Fibroblast of skin of right quadriceps (primary cell): Measurements from ENCODE around the gene GPR153.

Source experiments
- DNase-seq: peaks from one replicate; pipeline ENCODE4 v3.0.0-alpha.2; 2013

GPR153 gene

GRCh38 chr1:6268415-6268814 lies 7.5 kb upstream of the GPR153 start:
- no peak for DNase-seq

- peak; percentile 34 for DNase-seq
Measured at GRCh38 chr1:6267686-6268322, 6.9 kb upstream of the GPR153 start.

GRCh38 chr1:6266641-6267040 lies 5.7 kb upstream of the GPR153 start:
- no peak for DNase-seq

DNA sequence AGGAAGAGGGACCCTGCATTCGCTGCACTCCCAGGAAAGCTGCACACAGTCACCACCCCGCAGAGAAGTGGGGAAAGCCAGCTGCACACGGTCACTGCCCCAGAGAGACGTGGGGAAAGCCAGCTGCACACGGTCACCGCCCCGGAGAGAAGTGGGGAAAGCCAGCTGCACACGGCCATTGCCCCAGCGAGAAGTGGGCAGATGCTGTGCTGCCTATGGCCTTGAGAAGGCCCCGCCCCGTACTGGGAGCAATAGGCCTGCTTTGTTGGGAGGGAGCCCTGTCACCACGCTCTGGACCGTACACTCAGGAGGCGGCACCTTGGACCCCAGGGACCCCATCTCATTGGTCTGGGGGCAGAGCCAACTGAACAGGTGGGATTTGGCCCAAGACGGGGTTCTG lies 4.3 kb upstream of the GPR153 start:
- DNase-seq, result no peak

DNA sequence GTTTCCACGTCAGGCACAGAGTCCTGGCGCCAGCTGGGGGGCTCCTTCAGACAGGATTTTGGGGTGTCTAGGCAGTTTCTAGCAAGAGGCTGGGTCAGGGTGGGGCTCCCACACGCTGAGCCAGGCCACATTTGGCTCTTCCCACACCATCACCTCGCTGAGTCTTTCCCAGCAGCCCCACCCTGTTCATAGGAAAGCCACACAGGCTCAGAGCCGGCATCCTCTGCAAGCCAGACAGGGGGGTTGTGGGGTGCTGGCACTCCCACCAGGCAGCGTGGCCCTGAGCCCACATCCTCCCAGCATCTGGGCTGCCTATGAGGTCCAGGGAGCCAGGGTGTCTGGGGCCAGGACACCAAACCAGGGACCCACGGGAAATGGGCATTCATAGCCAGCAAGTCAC lies 2.8 kb upstream of the GPR153 start:
- no peak for DNase-seq

DNA sequence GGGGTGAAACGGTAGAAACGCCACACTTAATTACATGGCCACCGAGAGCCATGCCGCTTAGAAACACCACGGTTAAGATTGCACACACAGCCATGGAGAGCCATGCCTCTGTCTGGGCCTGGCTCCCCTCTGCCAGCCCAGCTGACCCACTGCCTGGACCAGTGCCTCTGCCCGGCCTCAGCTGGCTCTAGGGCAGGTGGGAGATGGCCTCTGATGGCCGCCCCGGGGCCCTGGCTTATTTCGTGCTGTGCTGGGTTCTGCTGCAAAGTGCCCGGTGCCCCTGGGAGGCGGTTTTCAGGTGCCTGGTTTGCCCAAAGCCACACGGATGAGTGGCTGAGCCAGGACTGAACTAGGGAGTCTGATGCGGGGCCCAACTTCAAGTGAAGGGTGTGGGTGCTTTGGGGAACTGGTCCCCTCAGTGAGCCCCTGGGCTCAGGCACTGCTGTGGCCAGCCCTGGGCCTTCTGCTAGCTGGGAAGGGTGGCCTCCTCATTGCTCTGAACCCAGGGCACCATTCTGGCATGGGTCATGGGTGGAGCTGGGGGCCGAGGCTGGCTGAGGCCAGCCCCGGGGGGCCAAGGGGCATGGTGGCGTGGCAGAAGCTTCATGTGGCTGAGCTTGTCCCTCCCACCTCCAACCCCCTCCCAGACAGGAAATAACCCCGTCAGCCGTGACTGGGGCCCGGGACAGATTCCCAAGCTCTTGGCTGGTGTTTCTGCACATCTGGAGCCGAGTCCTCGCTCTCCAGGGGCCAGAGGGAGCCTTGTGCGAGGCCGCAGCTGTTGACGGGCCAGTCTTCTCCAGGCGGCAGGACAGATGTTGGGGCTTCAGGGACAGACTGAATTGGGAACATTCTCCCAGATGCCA lies 1.9 kb upstream of the GPR153 start:
- DNase-seq, result no peak

DNA sequence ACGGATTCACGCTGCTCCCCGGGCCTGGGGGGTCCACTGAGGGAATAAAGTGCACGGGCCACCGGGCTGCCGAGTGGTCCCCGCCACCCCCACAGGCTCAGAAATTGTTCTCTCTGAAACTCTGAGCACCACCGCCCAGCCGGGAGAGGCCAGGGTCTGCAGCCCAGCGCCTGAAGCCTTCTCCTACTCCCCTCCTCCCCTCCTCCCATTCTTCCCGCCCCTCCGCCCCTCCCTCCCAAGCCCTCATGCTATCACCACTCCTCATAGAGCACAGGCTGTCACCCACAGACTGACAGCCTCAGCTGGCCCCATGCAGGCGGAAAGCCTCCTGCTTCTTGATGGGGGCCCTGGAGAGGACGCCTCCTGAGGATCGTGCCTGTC lies 707 bp upstream of the GPR153 start:
- no peak for DNase-seq

DNA sequence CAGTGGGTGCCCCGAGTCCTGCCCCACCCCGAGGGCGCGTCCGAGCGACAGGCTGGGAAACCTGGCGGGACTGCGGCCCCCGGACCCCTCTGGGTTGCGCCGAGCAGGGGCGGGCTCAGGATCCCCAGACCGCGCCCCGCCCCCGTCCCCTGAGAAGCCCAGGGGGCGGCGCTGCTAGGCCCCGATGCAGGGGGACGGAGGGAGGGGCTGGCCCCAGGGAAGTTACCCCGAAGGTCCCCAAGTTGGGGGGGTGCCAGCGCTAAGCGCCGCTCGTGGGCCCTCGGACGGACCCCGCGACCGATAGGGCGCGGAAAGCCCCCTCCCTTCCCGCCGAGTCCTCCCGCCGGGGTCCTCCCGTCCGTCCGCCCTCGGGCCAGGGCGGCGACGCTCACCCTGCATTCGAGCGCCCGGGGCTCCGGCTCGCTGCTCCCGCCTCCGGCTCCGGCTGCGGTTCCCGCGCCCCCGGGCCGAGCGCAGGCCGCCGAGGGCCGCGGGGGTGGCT lies 414 bp downstream of the GPR153 start:
- no peak for DNase-seq

- peak; percentile 70 for DNase-seq
Measured at GRCh38 chr1:6259491-6260362, 1.2 kb downstream of the GPR153 start.

DNA sequence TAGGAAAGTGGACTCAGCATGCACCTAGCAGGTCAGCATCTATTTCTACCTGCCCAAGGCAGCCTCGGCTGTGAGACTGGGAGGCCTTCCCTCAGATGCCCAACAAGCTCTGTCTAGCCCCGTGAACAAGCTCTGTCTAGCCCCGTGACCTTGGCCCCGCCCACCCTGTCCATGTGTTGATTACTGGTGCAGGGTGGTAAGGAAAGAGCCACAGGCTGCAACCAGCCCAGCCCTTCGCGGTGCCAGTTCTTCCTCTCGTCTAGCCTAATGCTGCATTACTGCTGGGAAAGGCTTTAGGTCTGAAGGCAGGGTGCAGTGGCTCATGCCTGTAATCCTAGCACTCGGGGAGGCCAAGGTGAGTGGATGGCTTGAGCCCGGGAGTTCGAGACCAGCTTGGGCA lies 2.2 kb downstream of the GPR153 start:
- DNase-seq, result no peak

DNA sequence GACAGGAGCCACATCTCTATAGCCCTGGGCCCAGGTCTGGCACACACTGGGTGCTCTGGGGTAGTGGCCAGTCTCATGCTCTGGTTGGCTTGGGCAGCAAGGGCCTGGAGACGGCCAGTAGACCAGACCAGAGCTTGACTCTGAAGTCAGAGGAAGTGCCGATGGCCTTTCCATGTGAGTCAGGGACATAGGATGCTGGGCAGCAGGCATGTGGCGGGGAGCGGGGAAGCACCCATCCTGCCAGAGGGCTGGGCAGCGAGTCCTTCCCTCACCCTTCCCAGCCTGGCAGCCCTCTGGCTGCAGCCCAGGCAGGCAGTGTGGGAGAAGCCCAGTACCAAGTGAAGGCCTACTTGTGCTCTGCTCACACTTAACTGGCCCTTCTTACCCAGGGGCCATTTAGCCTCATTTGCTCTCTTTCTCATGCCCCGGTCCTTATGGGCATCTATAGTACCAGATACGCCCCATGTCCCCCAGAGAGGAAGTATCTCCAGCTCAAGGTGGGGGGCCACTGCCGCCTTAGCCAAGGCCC lies 3.3 kb downstream of the GPR153 start:
- no peak for DNase-seq

DNA sequence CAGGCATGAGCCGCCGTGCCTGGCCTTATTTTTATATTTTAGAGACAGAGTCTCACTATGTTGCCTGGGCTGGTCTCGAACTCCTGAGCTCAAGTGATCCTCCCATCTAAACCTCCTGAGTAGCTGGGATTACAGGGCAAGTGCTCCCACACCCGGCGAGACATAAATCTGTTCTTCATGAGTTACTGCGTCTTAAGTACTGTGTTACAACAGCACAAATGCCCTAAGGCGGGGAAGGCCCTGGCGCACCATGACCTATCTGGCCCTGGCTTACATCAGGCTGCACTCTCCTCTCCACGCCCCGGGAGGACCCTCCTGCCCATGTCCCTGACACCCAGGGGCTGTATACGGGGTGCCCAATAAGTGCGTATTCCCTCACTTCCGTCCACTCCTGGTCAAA lies 4.3 kb downstream of the GPR153 start:
- DNase-seq, result no peak

DNA sequence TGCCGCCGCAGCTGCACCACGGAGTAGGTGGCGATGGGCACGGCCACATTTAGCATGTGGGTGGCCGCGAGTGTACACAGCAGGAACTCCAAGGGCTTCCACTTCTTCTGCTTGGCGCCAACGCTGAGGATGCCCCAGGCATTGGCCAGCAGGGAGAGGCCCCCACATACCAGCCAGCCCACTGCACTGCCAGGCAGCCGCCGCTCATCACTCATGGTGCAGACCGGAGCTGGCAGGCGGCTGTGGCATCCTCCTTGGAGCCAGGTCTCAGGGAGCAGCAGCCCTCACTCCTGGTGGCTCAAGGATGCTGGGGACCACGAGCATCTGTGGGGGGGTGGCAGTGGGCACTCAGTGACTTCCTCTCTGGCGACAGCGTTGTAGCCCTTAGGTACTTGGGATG lies 6.2 kb downstream of the GPR153 start:
- DNase-seq, result no peak

DNA sequence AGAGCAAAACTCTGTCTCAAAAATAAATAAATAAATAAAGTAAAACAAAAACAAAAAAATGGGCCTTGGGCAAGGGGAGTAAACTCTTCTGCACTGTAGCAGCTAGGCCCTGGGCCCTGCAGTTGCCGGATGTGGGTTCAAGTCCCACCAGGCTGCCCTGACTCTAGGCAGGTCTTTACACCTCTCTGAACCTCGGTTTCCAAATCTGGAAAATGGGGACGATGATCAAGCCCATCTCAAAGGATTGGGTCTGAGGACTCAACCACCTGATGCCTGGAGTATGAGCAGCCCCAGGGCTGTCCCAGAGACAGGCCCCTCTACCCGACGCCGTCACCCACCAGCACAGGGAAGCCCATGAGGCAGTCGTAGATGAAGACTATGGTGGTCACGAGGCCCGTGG lies 7.5 kb downstream of the GPR153 start:
- DNase-seq, result no peak

DNA sequence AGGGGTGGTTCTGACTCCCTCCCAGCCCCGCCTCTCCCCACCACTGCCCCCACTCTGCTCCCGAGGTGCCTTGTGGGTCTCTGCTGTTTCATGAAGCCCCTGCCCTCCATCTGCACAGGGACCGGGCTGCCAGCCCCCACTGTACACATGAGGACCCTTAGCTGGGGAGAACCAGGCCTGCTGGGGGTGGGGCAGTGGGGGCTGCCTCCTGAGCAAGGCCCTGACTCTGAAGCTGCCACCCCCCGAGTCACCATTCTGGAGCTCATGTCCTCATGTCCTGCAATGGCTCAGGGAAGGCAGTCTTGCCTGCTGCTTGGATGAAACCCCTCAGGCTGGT lies 8.6 kb downstream of the GPR153 start:
- DNase-seq, result no peak

DNA sequence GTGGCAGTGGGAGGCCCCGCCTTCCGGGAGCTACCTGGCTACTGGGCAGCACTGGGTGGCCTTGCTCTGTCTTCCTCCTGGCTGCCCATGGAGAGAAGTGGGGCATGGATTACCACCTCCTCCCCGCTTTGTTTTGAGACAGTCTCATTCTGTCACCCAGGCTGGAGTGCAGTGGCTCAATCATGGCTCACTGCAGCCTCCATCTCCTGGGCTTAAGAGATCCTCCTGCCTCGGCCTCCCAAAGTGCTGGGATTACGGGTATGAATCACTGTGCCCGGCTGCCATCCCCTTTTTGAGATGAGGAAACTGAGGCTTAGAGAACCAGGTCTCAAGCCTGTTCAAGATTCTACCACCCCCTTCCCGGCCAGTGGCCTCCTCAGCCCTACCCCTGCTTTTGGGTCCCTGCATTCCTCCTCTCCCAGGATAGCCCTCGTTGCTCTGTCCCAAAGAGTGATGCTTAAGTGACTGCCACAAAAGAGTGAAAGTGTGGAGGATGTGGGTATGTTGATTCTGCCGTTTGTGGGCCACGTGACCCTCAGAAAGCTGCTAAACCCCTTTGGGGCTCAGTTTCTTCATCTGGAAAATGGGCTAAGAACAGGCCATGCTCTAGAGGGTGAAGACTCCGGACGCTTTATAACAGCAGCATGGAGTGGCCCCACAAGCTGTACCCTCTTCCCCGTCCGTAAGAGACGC lies 9.1 kb downstream of the GPR153 start:
- DNase-seq, result no peak

DNA sequence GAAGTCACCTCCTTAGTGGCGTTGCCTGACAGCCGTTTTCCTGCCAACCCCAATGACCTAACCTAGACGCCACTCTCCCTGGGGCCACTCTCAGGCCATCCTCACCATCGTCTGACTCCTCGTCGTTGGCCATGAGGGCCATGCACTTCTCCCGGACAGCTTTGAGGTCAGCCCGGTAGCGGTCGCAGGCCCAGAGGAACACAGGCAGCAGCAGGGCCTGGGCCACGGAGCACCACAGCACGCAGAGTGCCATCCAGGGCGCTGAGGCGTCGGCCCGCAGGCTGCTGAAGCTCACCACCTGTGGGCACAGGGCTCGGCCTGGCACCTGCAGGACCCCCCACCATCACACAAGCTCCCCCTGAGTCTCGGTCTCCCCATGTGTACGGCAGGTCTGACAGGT lies 9.7 kb downstream of the GPR153 start:
- no peak for DNase-seq

DNA sequence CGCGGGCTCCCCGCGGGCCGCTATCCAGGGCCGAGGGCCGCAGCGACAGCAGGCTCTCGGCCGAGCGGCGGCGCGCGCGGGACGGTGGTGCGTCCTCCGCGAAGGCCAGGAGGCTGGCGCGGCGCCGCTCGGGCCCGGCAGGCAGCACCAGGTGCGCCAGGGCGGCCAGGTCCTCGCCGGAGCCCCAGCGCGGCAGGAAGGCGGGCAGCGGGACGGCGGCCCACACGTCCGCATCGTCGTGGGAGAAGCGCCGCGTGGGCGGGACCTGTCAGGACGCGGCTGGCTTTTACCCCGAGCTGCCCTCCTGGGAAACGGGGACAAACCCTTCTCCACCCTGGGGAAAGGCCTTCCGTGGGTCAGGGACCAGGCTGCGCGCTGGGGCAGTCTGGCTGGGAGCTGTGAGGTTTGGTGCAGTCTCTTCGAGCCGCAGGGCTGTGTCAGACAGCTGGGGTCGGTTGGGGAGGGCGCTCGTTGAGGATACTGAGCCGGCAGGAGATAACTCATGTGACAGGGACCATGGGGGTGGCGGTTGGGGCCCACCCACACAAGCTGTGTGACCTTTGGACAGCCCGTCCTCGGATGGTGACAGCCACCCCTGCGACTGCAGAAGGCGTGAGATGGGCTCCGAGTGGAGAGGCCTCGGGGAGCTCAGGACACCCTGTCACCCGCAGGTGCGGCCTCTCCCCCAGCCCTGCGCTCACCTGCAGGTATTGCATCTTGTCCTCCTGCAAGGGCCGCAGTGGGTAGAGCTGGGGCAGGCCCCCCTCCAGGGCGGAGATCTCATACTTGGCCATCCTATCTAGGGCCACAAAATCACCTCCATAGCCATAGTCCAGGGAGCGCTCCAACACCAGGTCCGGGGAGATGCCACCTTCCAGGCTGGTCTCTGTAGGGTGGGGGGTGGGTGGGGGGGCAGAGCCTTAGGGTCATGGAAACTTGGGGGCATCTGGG lies 10.9 kb downstream of the GPR153 start:
- DNase-seq, result no peak

DNA sequence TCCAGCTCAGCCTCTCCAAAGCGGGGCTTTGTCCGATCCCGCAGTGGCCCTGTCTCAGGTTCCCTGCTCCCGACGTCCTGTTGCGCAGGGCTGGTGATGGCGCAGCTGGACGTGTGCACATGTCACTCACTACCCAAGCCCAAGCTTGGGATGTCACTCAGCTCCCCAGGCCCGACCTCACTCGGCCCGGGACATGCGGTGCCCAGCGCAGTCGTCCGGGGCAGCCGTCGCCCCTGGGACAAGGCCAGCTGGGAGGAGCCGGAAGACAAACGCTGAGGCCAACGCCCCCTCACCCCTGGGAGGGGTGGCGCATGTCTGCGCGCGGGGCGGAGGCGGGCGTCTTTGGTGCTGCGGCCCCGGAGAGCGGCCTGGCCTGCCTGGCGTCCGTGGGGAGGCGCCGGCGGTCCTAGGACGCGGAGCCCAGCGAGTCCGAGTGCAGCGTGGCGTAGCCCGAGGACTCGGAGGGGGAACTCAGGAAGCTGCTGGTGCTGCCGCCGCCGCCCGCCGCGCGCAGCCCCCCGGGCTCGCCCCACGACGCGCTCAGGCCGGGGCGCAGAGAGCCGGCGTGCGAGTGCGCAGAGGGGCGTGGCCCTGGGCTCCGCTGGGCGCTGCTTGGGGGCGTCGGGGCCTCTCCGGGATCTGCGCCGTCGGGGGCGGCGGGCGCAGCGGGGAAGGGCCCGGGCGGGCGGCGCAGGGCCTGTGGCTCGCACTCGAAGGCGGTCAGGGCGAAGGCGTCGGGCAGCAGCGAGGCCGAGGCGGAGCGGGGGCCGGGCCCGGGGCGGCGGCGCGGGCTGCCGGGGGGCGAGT lies 11.8 kb downstream of the GPR153 start:
- DNase-seq, result no peak

- DNase-seq, result no peak
Measured at GRCh38 chr1:6248161-6248776, 12.6 kb downstream of the GPR153 start.
